GM04504 (cell line): ENCODE results near the gene CD81.
"Not testable (repeated sequence)": the region's sequence is repeated elsewhere in the genome, so short reads cannot be mapped to it uniquely, and the experiment has no call there.

ENCODE experiments used
- DNase-seq: peaks from one replicate; pipeline ENCODE4 v3.0.0-alpha.2; 2012; ENCODE audit warnings: low read depth

Gene CD81

GRCh38 chr11:2376751-2377451 lies at the start of gene CD81:
Gene CD81, plus strand, starts transcription at chr11:2377310. Its CDS starts 240 bp downstream, at chr11:2377550.
- no peak for DNase-seq

- DNase-seq: no peak
Measured at GRCh38 chr11:2328021-2328420, 49.1 kb upstream of the CD81 start.

DNA sequence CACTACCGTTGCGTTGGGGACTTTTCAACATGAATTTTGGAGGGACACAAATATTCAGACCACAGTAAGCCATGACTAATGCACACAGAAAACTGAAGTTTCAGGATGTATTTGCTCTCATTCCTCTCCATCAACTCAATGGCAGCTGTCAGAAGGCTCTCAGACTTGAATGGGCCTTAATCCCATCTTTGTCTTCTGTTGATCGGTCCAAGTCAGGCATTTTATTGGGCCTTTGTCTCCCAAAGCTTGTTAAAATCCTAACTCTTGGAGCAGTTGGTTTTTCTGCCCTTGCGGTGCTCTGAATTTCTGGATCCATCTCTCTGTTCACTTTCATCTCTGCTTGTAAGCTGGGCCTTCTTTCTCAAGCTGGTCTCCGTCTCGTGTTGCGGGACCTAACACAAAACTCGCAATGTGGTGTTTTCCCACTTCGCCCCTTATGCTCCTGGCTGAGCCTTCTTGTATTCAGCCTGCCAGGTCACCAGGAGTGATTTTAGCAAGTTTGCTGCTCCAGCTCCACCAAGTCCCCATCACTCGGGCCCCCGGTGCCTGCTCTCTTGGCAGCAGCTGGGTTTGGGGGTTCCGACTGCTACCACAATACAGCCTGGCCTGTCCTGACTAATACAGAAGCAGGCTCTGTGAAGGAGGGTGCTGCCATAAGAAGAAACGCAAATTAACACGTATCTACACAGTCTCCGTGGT lies 48.3 kb upstream of the CD81 start:
- DNase-seq: no peak

DNA sequence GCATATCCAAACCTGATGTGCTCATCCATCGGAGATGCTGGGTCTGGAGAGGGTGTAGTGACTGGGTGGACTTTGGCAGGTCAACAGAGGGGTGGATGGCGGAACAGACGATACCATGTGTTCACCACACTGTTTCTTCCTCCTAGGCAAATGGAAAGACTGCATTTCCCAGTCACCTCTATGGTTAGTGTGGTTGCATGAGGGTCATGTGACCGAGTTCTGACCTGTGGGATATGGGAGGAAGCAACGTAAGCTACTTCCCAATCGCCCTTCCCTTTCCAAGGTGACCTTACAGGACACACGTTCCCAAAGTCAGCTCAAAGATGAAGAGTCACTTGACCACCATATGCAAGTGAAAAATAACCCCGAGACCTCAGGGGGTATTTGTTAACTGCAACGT lies 47.6 kb upstream of the CD81 start:
- no peak for DNase-seq

GRCh38 chr11:2330696-2331095 lies 46.4 kb upstream of the CD81 start:
- DNase-seq: no peak

- no peak for DNase-seq
Measured at GRCh38 chr11:2331404-2331803, 45.7 kb upstream of the CD81 start.

GRCh38 chr11:2332569-2332968 lies 44.5 kb upstream of the CD81 start:
- not testable (repeated sequence) for DNase-seq

- DNase-seq: not testable (repeated sequence)
Measured at GRCh38 chr11:2333486-2334205, 43.5 kb upstream of the CD81 start.

DNA sequence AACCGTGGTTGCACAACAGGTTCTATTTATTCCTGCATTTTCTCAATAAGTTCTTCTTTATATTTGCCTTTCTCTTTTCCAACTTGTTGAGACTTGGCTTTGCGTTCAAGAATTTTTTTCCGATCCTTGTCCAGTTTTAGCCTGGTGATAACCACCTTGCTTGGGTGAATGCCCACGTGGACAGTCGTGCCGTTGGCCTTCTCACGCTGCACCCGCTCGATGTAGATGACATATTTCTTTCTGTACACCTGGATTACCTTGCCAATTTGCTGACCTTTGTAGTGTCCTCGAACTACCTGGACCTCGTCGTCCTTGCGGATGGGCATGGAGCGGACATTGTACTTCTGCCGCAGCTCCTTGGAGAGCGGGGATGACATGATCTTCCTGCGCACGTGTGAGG lies 41.8 kb upstream of the CD81 start:
- not testable (repeated sequence) for DNase-seq

DNA sequence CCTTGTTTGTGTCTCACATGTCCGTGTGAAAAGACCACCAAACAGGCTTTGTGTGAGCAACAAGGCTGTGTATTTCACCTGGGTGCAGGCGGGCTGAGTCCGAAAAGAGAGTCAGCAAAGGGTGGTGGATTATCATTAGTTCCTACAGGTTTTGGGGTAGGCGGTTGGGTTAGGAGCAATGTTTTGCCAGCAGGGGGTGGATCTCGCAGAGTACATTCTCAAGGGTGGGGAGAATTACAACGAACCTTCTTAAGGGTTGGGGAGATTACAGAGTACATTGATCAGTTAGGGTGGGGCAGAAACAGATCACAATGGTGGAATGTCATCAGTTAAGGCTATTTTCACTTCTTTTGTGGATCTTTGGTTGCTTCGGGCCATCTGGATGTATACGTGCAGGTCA lies 38.4 kb upstream of the CD81 start:
- not testable (repeated sequence) for DNase-seq

DNA sequence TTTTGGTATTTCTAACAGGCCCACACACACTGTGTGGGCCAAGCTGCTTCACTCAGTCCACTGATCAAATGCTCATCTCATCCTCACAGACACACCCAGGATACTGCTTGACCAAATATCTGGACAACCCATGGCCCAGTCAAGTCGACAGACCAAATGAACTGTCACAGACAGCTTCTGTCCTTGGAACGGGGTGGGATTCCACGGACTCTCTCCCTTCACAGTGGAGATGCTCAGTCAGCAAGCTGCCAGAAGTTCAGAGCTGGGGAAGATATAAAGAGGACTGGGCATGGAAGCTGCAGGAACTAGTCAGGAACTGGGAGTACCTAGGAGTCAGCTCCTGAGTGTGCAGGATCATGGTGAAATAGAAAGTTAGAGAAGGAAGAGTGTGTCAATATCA lies 34.6 kb upstream of the CD81 start:
- no peak for DNase-seq

DNA sequence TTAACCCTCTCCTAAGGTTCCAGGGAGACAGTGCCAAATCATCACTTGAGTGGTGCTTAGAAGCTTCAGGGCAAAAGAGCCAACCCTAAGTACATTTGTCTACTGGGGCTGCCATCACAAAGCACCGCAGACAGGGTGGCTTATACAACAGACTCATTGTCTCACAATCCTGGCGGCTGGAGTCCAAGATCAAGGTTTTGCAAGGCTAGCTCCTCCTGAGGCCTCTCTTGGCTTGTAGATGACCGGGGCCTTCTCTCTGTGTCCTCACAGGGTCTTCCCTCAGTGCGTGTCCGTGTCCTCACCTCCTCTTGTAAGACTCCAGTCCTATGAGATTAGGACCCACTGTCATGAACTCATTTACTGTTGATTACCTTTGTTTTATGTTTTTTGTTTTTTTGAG lies 34.1 kb upstream of the CD81 start:
- no peak for DNase-seq

DNA sequence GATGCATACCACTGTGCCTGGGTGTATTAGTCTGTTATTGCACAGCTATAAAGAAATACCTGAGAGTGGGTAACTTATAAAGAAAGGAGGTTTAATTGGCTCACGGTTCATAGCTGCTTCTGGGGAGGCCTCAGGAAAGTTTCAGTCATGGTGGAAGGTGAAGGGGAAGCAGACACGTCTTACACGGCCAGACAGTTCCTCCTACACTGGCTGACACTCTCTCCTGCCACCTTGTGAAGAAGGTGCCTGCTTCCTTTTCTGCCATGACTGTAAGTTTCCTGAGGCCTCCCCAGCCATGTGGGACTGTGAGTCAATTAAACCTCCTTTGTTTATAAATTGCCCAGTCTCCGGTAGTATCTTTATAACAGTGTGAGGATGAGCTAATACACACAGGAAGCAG lies 33.6 kb upstream of the CD81 start:
- DNase-seq: no peak

GRCh38 chr11:2345050-2345449 lies 32.1 kb upstream of the CD81 start:
- DNase-seq: no peak

- DNase-seq: no peak
Measured at GRCh38 chr11:2346014-2346413, 31.1 kb upstream of the CD81 start.

DNA sequence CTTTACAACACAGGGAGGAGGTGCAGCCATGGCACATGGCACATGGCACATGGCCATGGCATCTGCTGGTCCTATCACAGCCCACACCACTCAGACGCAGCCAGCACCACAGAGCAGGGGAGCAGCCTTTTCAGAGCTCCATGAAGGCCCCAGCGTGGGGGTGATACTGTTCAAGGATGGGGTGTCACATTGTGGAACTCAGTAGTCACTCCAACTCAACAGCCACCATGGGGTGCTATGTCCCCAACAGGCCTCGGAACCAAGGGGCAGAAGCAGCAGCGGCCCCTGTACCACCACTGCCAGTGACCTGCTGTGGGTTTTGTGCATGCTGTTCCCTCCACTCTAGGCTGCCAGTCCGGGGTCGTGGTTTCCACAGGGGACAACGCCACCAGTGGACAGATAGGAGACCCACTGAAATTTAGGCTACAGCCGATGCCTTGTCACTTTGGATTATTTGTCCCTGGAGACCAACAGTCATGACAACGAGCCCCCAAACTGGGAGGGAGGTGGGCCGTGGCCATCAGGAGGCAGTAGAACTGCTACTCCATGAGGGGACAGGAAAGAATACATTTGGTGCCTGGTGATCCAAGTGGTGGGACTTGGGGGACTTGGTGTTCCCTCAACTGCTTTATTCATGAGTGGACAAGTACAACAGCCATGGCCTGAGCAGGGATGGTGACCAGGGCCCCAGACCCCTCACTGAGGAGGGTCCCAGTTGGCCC lies 30.4 kb upstream of the CD81 start:
- no peak for DNase-seq

- no peak for DNase-seq
Measured at GRCh38 chr11:2347308-2347830, 29.7 kb upstream of the CD81 start.

GRCh38 chr11:2348986-2349385 lies 28.1 kb upstream of the CD81 start:
- DNase-seq: no peak

GRCh38 chr11:2351701-2352100 lies 25.4 kb upstream of the CD81 start:
- DNase-seq: no peak

- no peak for DNase-seq
Measured at GRCh38 chr11:2352420-2352819, 24.7 kb upstream of the CD81 start.

GRCh38 chr11:2355000-2355644 lies 22.0 kb upstream of the CD81 start:
- no peak for DNase-seq

- DNase-seq: no peak
Measured at GRCh38 chr11:2357246-2357645, 19.9 kb upstream of the CD81 start.
